Measurements from ENCODE around the gene OR2H2. TPM values are rescaled to one million over a fixed set of nuclear protein-coding genes. Genes with fewer than 3 reads are reported as not detected.

OR2H2 gene
- total RNA-seq, 4 donors from 2014 or later: not detected

- peak overlapping the region; percentile 91 for H3K27ac ChIP-seq
- H3K27me3 ChIP-seq: no peaks in the 10 kb centered on the region
- no peaks in the 10 kb centered on the region for H3K9me3 ChIP-seq
- H3K4me3 ChIP-seq: peak overlapping the region; percentile 77 to 91
- intact Hi-C loops (cut with DNase I; ENCODE audit: low total_unique reads): no loop called here
- no peaks in the 10 kb centered on the region for H3K36me3 ChIP-seq
- peak; percentile 83 to 84 for DNase-seq
- H3K4me1 ChIP-seq: no peaks in the 10 kb centered on the region
- no peak for TF ChIP-seq POLR2A (IDR thresholded peaks at IDR 0.05)
- no peak for TF ChIP-seq CTCF (IDR thresholded peaks at IDR 0.05)
These were observed 47.2 kb downstream of the OR2H2 start for GRCh38 chr6:29631860-29632731.

- Histone ChIP-seq H3K9me3 (no peaks in the 10 kb centered on the region), H3K27me3 (no peaks in the 10 kb centered on the region), H3K27ac (peak within 1 kb of the TSS; percentile 91), H3K4me1 (no peaks in the 10 kb centered on the region), H3K36me3 (no peaks in the 10 kb centered on the region), H3K4me3 (peak within 1 kb of the TSS; percentile 77 to 91)
- peak; percentile 90 to 93 for DNase-seq
- TF ChIP-seq CTCF (IDR thresholded peaks at IDR 0.05) (no peak), POLR2A (IDR thresholded peaks at IDR 0.05) (peak; percentile 52 to 75)
- intact Hi-C loops (cut with DNase I; ENCODE audit: low total_unique reads): no loop called here
These were observed 48.0 kb downstream of the OR2H2 start, which contains the start of gene GABBR1 for GRCh38 chr6:29632789-29633533. GABBR1 (minus strand) TSS chr6:29633183; CDS start chr6:29632385, 798 bp downstream.

- intact Hi-C loops (cut with DNase I; ENCODE audit: low total_unique reads): no loop called here
- H3K4me1 ChIP-seq: no peaks in the 10 kb centered on the region
- H3K9me3 ChIP-seq: no peaks in the 10 kb centered on the region
- peak overlapping the region; percentile 77 to 91 for H3K4me3 ChIP-seq
- DNase-seq: no peak
- no peaks in the 10 kb centered on the region for H3K27me3 ChIP-seq
- no peaks in the 10 kb centered on the region for H3K36me3 ChIP-seq
- peak overlapping the region; percentile 91 for H3K27ac ChIP-seq
- TF ChIP-seq CTCF (IDR thresholded peaks at IDR 0.05) (no peak), POLR2A (IDR thresholded peaks at IDR 0.05) (no peak)
These were observed 48.6 kb downstream of the OR2H2 start for GRCh38 chr6:29633534-29633905.

- no peak overlapping the region for H3K4me3 ChIP-seq
- no peaks in the 10 kb centered on the region for H3K27me3 ChIP-seq
- no peak for DNase-seq
- H3K9me3 ChIP-seq: no peaks in the 10 kb centered on the region
- no peaks in the 10 kb centered on the region for H3K4me1 ChIP-seq
- TF ChIP-seq CTCF (IDR thresholded peaks at IDR 0.05) (no peak), POLR2A (IDR thresholded peaks at IDR 0.05) (no peak)
- H3K36me3 ChIP-seq: no peaks in the 10 kb centered on the region
- no peak overlapping the region for H3K27ac ChIP-seq
- intact Hi-C loops (cut with DNase I; ENCODE audit: low total_unique reads): no loop called here
These were observed 52.3 kb downstream of the OR2H2 start for GRCh38 chr6:29637247-29637646.

Small RNA genes within 50 kb of the gene (small RNA-seq; reads per million reads assigned to genes)
- gene SNORD32B: not detected
- not detected for gene SUMO2P1
- gene TMEM183AP1: not detected

Other genes starting within 250 kb of the OR2H2 start
- gene OR5V1, start 216.3 kb upstream of the OR2H2 start, total RNA-seq: not detected
- gene OR12D3, start 209.8 kb upstream of the OR2H2 start, total RNA-seq: not detected
- not detected for gene OR12D2, start 189.5 kb upstream of the OR2H2 start, total RNA-seq
- gene OR12D1, start 170.2 kb upstream of the OR2H2 start, total RNA-seq: not detected
- not detected for gene OR10C1, start 145.8 kb upstream of the OR2H2 start, total RNA-seq
- not detected for gene OR11A1, start 128.1 kb upstream of the OR2H2 start, total RNA-seq
- not detected for gene OR2H1, start 128.0 kb upstream of the OR2H2 start, total RNA-seq
- gene MAS1L, start 97.2 kb upstream of the OR2H2 start, total RNA-seq: under 1 TPM in 2 of 4 donors, not detected in 2; 0.37 to 0.48 TPM
- gene UBD, start 25.4 kb upstream of the OR2H2 start, total RNA-seq: under 1 TPM in 1 of 4 donors, not detected in 3; 0.41 TPM
- 100 to 1,000 TPM in 1 of 4 donors, 10 to 100 TPM in 3; 29.4 to 184 (median 44.6) TPM for gene GABBR1, start 48.1 kb downstream of the OR2H2 start, total RNA-seq
- not detected for gene MOG, start 72.0 kb downstream of the OR2H2 start, total RNA-seq
- gene ZFP57, start 96.0 kb downstream of the OR2H2 start, total RNA-seq: under 1 TPM in 1 of 4 donors, not detected in 3; 0.24 TPM
- gene HLA-F, start 138.3 kb downstream of the OR2H2 start, total RNA-seq: 100 to 1,000 TPM in 2 of 4 donors, 10 to 100 TPM in 2; 14.2 to 146 (median 104) TPM
- gene HLA-G, start 242.7 kb downstream of the OR2H2 start, total RNA-seq: under 1 TPM in 1 of 4 donors, not detected in 3; 0.52 TPM

Measured in uterus (tissue), 4 donors.